ENCODE data around the gene CAMLG. TPM values are rescaled to one million over a fixed set of nuclear protein-coding genes. Genes with fewer than 3 reads are reported as not detected.
A peak's percentile ranks its signal among the peaks of the same experiment; 100 is the strongest.

The CAMLG gene
- total and polyA plus RNA-seq, 2 of the 13 experiments (the other 11 are each of a cell fraction or from before 2014, with no cell fraction given), result 14.2 to 19.8 TPM

DNA sequence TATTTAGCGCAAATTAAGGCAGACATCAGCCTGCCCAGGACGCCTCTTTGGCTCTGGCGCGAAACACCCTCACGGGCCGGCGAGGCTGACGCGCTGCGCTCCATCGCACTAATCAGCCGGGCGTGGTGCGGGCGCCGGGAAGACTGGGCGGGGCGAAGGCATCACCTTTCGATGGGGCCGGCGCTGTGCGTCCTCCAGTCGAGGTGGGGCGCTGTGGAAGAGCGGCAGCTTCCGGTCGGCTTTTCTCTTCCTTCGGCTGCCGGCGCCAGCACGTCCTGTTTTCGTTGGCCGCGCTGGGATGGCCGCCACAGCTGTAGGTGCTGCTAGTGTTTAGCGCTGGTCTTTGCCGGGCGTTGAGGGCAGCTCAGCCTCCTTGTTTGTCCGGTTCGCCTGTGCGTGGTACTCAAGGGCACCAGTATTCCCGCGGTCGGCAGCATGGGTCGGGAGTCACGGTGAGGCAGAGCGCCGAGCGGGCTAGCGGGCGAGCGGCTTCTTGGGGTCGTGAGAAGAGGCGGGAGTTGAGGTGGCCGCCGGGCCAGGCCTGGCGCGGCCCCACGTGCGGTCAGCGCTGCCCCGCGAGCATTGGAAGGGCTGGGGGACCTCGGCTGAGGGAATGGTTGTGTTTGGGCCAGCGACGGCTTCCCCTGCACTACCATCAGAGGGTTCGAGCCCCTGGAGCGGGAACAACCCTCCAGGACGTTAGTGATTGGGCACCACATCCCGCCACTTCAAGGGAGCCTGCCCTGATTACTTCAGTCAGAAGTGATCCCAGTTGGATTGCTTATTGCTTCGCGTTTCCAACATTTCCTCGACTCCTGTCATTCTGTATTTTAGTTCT, 20.4 kb downstream of the CAMLG start, which contains the start of gene DDX46 (continued):
- TF ChIP-seq GATAD1 (CRISPR knock-in tag; IDR thresholded peaks at IDR 0.05) (peak; percentile 99), ZNF674 (CRISPR knock-in tag; IDR thresholded peaks at IDR 0.05; ENCODE audit: low read depth) (no peak), CREB1 (IDR thresholded peaks at IDR 0.05) (peak; percentile 53; the same call in 1 of the 2 replicates), CREB1 (CRISPR knock-in tag; IDR thresholded peaks at IDR 0.05) (peak; percentile 49), TRIM24 (CRISPR knock-in tag; IDR thresholded peaks at IDR 0.05) (no peak), TAF1 (CRISPR knock-in tag; IDR thresholded peaks at IDR 0.05) (peak; percentile 95), IRF2 (CRISPR knock-in tag; IDR thresholded peaks at IDR 0.05) (peak; percentile 94), ELF1 (CRISPR knock-in tag; IDR thresholded peaks at IDR 0.05) (peak; percentile 89), NPAS2 (CRISPR knock-in tag; IDR thresholded peaks at IDR 0.05; ENCODE audit: borderline replicate concordance) (no peak), SMAD9 (CRISPR knock-in tag; IDR thresholded peaks at IDR 0.05) (no peak), RFX3 (CRISPR knock-in tag; IDR thresholded peaks at IDR 0.05) (no peak), MTA1 (CRISPR knock-in tag; IDR thresholded peaks at IDR 0.05; ENCODE audit: borderline replicate concordance) (peak; percentile 86), ZMYM3 (CRISPR knock-in tag; IDR thresholded peaks at IDR 0.05) (no peak), GLI4 (CRISPR knock-in tag; IDR thresholded peaks at IDR 0.05; ENCODE audit: borderline replicate concordance) (no peak), ZNF598 (CRISPR knock-in tag; IDR thresholded peaks at IDR 0.05; ENCODE audit: borderline replicate concordance) (peak; percentile 80; the same call in 1 of the 2 replicates), NFYB (CRISPR knock-in tag; IDR thresholded peaks at IDR 0.05) (no peak; the same call in 1 of the 2 replicates)
- TF ChIP-seq, protein P1, sequence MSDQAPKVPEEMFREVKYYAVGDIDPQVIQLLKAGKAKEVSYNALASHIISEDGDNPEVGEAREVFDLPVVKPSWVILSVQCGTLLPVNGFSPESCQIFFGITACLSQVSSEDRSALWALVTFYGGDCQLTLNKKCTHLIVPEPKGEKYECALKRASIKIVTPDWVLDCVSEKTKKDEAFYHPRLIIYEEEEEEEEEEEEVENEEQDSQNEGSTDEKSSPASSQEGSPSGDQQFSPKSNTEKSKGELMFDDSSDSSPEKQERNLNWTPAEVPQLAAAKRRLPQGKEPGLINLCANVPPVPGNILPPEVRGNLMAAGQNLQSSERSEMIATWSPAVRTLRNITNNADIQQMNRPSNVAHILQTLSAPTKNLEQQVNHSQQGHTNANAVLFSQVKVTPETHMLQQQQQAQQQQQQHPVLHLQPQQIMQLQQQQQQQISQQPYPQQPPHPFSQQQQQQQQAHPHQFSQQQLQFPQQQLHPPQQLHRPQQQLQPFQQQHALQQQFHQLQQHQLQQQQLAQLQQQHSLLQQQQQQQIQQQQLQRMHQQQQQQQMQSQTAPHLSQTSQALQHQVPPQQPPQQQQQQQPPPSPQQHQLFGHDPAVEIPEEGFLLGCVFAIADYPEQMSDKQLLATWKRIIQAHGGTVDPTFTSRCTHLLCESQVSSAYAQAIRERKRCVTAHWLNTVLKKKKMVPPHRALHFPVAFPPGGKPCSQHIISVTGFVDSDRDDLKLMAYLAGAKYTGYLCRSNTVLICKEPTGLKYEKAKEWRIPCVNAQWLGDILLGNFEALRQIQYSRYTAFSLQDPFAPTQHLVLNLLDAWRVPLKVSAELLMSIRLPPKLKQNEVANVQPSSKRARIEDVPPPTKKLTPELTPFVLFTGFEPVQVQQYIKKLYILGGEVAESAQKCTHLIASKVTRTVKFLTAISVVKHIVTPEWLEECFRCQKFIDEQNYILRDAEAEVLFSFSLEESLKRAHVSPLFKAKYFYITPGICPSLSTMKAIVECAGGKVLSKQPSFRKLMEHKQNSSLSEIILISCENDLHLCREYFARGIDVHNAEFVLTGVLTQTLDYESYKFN (CRISPR knock-in tag; conservative IDR thresholded peaks at IDR 0.05), result peak; percentile 62
- TF ChIP-seq, protein P2, sequence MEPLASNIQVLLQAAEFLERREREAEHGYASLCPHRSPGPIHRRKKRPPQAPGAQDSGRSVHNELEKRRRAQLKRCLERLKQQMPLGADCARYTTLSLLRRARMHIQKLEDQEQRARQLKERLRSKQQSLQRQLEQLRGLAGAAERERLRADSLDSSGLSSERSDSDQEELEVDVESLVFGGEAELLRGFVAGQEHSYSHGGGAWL (CRISPR knock-in tag; IDR thresholded peaks at IDR 0.05), result peak; percentile 83
- TF ChIP-seq, protein P3, sequence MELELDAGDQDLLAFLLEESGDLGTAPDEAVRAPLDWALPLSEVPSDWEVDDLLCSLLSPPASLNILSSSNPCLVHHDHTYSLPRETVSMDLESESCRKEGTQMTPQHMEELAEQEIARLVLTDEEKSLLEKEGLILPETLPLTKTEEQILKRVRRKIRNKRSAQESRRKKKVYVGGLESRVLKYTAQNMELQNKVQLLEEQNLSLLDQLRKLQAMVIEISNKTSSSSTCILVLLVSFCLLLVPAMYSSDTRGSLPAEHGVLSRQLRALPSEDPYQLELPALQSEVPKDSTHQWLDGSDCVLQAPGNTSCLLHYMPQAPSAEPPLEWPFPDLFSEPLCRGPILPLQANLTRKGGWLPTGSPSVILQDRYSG (CRISPR knock-in tag; IDR thresholded peaks at IDR 0.05), result no peak
- TF ChIP-seq, protein P4, sequence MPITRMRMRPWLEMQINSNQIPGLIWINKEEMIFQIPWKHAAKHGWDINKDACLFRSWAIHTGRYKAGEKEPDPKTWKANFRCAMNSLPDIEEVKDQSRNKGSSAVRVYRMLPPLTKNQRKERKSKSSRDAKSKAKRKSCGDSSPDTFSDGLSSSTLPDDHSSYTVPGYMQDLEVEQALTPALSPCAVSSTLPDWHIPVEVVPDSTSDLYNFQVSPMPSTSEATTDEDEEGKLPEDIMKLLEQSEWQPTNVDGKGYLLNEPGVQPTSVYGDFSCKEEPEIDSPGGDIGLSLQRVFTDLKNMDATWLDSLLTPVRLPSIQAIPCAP (CRISPR knock-in tag; IDR thresholded peaks at IDR 0.05; ENCODE audit: low read depth), result no peak
- TF ChIP-seq, protein P5, sequence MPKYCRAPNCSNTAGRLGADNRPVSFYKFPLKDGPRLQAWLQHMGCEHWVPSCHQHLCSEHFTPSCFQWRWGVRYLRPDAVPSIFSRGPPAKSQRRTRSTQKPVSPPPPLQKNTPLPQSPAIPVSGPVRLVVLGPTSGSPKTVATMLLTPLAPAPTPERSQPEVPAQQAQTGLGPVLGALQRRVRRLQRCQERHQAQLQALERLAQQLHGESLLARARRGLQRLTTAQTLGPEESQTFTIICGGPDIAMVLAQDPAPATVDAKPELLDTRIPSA (CRISPR knock-in tag; IDR thresholded peaks at IDR 0.05; ENCODE audit: borderline replicate concordance), result peak; percentile 74; the same call in 1 of the 2 replicates
- TF ChIP-seq, protein P6, sequence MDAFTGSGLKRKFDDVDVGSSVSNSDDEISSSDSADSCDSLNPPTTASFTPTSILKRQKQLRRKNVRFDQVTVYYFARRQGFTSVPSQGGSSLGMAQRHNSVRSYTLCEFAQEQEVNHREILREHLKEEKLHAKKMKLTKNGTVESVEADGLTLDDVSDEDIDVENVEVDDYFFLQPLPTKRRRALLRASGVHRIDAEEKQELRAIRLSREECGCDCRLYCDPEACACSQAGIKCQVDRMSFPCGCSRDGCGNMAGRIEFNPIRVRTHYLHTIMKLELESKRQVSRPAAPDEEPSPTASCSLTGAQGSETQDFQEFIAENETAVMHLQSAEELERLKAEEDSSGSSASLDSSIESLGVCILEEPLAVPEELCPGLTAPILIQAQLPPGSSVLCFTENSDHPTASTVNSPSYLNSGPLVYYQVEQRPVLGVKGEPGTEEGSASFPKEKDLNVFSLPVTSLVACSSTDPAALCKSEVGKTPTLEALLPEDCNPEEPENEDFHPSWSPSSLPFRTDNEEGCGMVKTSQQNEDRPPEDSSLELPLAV (CRISPR knock-in tag; conservative IDR thresholded peaks at IDR 0.05; ENCODE audit: low read depth), result no peak
